Measurements from ENCODE around the gene OLA1. TPM values are rescaled to one million over a fixed set of nuclear protein-coding genes. Genes with fewer than 3 reads are reported as not detected.
"Not testable (repeated sequence)": the region's sequence is repeated elsewhere in the genome, so short reads cannot be mapped to it uniquely, and the experiment has no call there.

Gene OLA1
- polyA plus RNA-seq, 1 experiment = 36.7 TPM

DNA sequence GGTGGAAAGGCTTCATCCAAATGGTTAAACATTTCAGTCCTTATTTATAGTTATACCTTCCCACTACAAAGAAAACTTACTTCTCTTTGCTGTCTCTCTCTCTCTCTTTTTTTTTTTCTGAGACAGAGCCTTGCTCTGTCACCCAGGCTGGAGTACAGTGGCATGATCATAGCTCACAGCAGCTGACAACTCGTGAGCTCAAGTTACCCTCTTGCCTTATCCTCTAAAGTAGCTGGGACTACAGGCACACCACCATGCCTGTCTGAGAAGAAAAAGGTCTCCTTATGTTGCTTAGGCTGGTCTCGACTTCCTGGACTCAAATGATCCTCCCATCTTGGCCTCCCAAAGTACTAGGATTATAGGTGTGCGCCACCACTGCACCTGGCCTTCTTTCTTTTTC lies 32.3 kb upstream of the OLA1 start:
- no peak for DNase-seq (ENCODE audit: low read depth)

DNA sequence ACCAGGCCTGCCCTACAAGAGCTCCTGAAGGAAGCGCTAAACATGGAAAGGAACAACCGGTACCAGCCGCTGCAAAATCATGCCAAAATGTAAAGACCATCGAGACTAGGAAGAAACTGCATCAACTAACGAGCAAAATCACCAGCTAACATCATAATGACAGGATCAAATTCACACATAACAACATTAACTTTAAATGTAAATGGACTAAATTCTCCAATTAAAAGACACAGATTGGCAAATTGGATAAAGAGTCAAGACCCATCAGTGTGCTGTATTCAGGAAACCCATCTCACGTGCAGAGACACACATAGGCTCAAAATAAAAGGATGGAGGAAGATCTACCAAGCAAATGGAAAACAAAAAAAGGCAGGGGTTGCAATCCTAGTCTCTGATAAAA lies 21.9 kb upstream of the OLA1 start:
- POLR2A ChIA-PET; H3K27me3 ChIP-seq (ENCODE audit: control insufficient read depth, insufficient read depth, low read length); DNase-seq (ENCODE audit: low read depth); H3K4me3 ChIP-seq (ENCODE audit: low read depth, low read length); H3K36me3 ChIP-seq (ENCODE audit: control insufficient read depth, insufficient read depth, low read length); CTCF ChIA-PET: not testable (repeated sequence)

More for the DNA sequence above, 32.3 kb upstream of the OLA1 start:
- POLR2A ChIA-PET = no interaction called here
- Histone ChIP-seq H3K27me3 (ENCODE audit: control insufficient read depth, insufficient read depth, low read length) (peaks cover 5% of the 10 kb centered on the region), H3K36me3 (ENCODE audit: control insufficient read depth, insufficient read depth, low read length) (no peaks in the 10 kb centered on the region), H3K4me3 (ENCODE audit: low read depth, low read length) (no peak overlapping the region)
- CTCF ChIA-PET = no interaction called here
- TF ChIP-seq, protein P1, sequence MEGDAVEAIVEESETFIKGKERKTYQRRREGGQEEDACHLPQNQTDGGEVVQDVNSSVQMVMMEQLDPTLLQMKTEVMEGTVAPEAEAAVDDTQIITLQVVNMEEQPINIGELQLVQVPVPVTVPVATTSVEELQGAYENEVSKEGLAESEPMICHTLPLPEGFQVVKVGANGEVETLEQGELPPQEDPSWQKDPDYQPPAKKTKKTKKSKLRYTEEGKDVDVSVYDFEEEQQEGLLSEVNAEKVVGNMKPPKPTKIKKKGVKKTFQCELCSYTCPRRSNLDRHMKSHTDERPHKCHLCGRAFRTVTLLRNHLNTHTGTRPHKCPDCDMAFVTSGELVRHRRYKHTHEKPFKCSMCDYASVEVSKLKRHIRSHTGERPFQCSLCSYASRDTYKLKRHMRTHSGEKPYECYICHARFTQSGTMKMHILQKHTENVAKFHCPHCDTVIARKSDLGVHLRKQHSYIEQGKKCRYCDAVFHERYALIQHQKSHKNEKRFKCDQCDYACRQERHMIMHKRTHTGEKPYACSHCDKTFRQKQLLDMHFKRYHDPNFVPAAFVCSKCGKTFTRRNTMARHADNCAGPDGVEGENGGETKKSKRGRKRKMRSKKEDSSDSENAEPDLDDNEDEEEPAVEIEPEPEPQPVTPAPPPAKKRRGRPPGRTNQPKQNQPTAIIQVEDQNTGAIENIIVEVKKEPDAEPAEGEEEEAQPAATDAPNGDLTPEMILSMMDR (IDR thresholded peaks at IDR 0.05; ENCODE audit: insufficient read depth, low read depth, low read length) = no peak

GRCh38 chr2:174266288-174266687 lies 18.0 kb upstream of the OLA1 start:
- POLR2A ChIA-PET = no interaction called here
- CTCF ChIA-PET = no interaction called here
- TF ChIP-seq, protein P1 (IDR thresholded peaks at IDR 0.05; ENCODE audit: insufficient read depth, low read depth, low read length) = no peak

DNA sequence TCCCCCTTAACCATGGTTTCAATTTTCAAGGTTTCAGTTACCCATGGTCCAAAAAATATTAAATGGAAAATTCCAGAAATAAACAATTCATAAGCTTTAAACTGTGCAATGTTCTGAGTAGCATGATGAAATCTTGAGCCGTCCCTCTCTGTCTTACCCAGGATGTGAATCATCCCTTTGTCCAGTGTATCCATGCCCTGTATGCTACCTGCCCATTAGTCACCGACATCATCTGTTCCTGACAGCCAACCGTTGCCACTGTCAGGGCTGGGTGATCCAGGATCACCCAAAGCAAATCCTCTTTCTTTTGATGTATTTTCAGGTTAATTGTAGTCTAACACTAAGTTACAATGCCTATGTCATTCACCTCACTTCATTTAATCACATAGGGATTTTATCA lies 15.7 kb upstream of the OLA1 start:
- Histone ChIP-seq H3K4me3 (ENCODE audit: low read depth, low read length) (no peak overlapping the region), H3K27me3 (ENCODE audit: control insufficient read depth, insufficient read depth, low read length) (no peaks in the 10 kb centered on the region; the same call in 1 of the 2 replicates), H3K36me3 (ENCODE audit: control insufficient read depth, insufficient read depth, low read length) (no peaks in the 10 kb centered on the region)
- POLR2A ChIA-PET = no interaction called here
- TF ChIP-seq, protein P1 (IDR thresholded peaks at IDR 0.05; ENCODE audit: insufficient read depth, low read depth, low read length) = no peak
- CTCF ChIA-PET = no interaction called here
- peak; percentile 9 for DNase-seq (ENCODE audit: low read depth)

More at GRCh38 chr2:174266288-174266687, 18.0 kb upstream of the OLA1 start:
- DNase-seq (ENCODE audit: low read depth) = no peak
- Histone ChIP-seq H3K4me3 (ENCODE audit: low read depth, low read length) (no peak overlapping the region), H3K27me3 (ENCODE audit: control insufficient read depth, insufficient read depth, low read length) (no peaks in the 10 kb centered on the region; the same call in 1 of the 2 replicates), H3K36me3 (ENCODE audit: control insufficient read depth, insufficient read depth, low read length) (no peaks in the 10 kb centered on the region)

DNA sequence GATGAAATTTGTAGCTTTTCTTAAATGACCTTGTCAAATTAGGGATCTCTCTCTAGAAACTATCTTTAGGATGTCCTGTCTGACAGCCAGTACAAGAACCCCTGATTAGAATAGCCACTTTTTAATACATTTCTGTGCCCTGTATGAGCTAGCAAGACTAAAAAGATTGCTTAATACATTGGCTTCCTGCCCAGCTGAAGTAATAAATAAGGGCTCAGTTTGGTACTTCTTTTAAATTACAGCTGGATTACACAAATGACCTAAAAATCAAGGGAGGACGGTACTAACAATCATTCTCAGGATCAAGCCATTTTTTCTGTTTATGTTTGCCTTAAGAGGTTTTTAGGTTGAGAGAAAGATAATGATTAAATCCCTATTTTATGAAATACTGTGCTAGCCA lies 11.6 kb upstream of the OLA1 start:
- Histone ChIP-seq H3K4me3 (ENCODE audit: low read depth, low read length) (no peak overlapping the region), H3K36me3 (ENCODE audit: control insufficient read depth, insufficient read depth, low read length) (no peaks in the 10 kb centered on the region), H3K27me3 (ENCODE audit: control insufficient read depth, insufficient read depth, low read length) (no peaks in the 10 kb centered on the region)
- ChIA-PET CTCF (no interaction called here), POLR2A (interaction anchor here (0.6 kb wide), 1 partner anchor 9 kb away, joined by 3 read pairs; no protein-coding TSS in a partner anchor)
- TF ChIP-seq, protein P1 (IDR thresholded peaks at IDR 0.05; ENCODE audit: insufficient read depth, low read depth, low read length) = no peak
- peak; percentile 10 for DNase-seq (ENCODE audit: low read depth)

- TF ChIP-seq, protein P1 (IDR thresholded peaks at IDR 0.05; ENCODE audit: insufficient read depth, low read depth, low read length) = no peak
- no peak for DNase-seq (ENCODE audit: low read depth)
- Histone ChIP-seq H3K36me3 (ENCODE audit: control insufficient read depth, insufficient read depth, low read length) (no peaks in the 10 kb centered on the region), H3K4me3 (ENCODE audit: low read depth, low read length) (no peak overlapping the region), H3K27me3 (ENCODE audit: control insufficient read depth, insufficient read depth, low read length) (no peaks in the 10 kb centered on the region)
- ChIA-PET CTCF (no interaction called here), POLR2A (no interaction called here)
Measured at GRCh38 chr2:174254267-174254666, 5.9 kb upstream of the OLA1 start.

Data from BJ (cell line).